Bladder microvascular endothelial cell (primary cell): ENCODE data around the gene COL27A1. TPM values are rescaled to one million over a fixed set of nuclear protein-coding genes. Genes with fewer than 3 reads are reported as not detected.

Experiments used
- total RNA-seq: library from RNA; depleted of rRNA; stranded (reverse); fragments of >200 nt; gene quantifications from 2 replicates; pipeline ENCODE4 v1.2.3, GENCODE V29; 2014

COL27A1 gene
- total RNA-seq: 2.6 and 7.8 TPM in 2 replicates

GRCh38 chr9:114155263-114155994 is at the start of gene COL27A1:
Gene COL27A1 (plus strand): TSS chr9:114155537. CDS start chr9:114155951, 414 bp downstream.

GRCh38 chr9:114322831-114323531 is 167.6 kb downstream of the COL27A1 start, which contains the start of gene ORM1:
Gene ORM1 (plus strand): TSS chr9:114323098. CDS start chr9:114323134, 36 bp downstream.

GRCh38 chr9:114329625-114330022 is 174.3 kb downstream of the COL27A1 start, which contains the start of gene ORM2:
Gene ORM2 (plus strand): TSS chr9:114329869. CDS start chr9:114329905, 36 bp downstream.

Other genes starting within 250 kb of the COL27A1 start
- not detected in 2 replicates for gene AMBP, start 77.2 kb upstream of the COL27A1 start, total RNA-seq
- 0.06 TPM in 1 of 2 replicates, not detected in the other for gene KIF12, start 56.2 kb upstream of the COL27A1 start, total RNA-seq
- not detected in 2 replicates for gene ORM1, start 167.6 kb downstream of the COL27A1 start, total RNA-seq
- gene ORM2, start 174.3 kb downstream of the COL27A1 start, total RNA-seq: not detected in 2 replicates
- 3.6 and 4.3 TPM in 2 replicates for gene AKNA, start 232.4 kb downstream of the COL27A1 start, total RNA-seq